RWPE1 (cell line): ENCODE data around the gene ANKRD11.
"Not testable (repeated sequence)": the region's sequence is repeated elsewhere in the genome, so short reads cannot be mapped to it uniquely, and the experiment has no call there.

Experiments
- CTCF ChIA-PET: fragments of 350-600 bp; sonication (Branson Sonifier 250); formaldehyde crosslinking; extraction: SDS; loops from one replicate; lab custom pipeline; 2021; lab: Yijun Ruan, JAX
- POLR2A ChIA-PET: fragments of 400-600 bp; formaldehyde crosslinking; extraction: SDS; loops from one replicate; lab custom pipeline; 2020; ENCODE audit warnings: antibody characterized with exemption; ENCODE audit not compliant: low non-redundant PET; lab: Yijun Ruan, JAX
- DNase-seq: peaks from one replicate; pipeline ENCODE4 v3.0.0; 2012; ENCODE audit warnings: low spot score
- H3K27ac ChIP-seq: fragments of 450-650 bp; 2 replicates; pipeline ENCODE4 v1.5.1; 2017
- CTCF ChIP-seq: fragments of 450-650 bp; conservative IDR thresholded peaks from 2 replicates; pipeline ENCODE4 v1.5.1; 2017; ENCODE audit warnings: low read depth, mild to moderate bottlenecking

Gene ANKRD11

GRCh38 chr16:89423681-89424260 lies 66.6 kb downstream of the ANKRD11 start:
- CTCF ChIA-PET, result no interaction called here
- peak overlapping the region; percentile 23; the same call in 1 of the 2 replicates for H3K27ac ChIP-seq
- no peak for TF ChIP-seq CTCF
- POLR2A ChIA-PET, result no interaction called here
- no peak for DNase-seq

GRCh38 chr16:89422905-89423630 lies 67.3 kb downstream of the ANKRD11 start:
- no peak for TF ChIP-seq CTCF
- POLR2A ChIA-PET, result no interaction called here
- no peak for DNase-seq
- peak overlapping the region; percentile 61 for H3K27ac ChIP-seq
- CTCF ChIA-PET, result no interaction called here

- TF ChIP-seq CTCF, result no peak
- ChIA-PET CTCF (no interaction called here), POLR2A (no interaction called here)
- DNase-seq, result no peak
- peak overlapping the region; percentile 61 for H3K27ac ChIP-seq
Observed at GRCh38 chr16:89422527-89422904, 67.8 kb downstream of the ANKRD11 start.

- CTCF ChIA-PET, H3K27ac ChIP-seq, DNase-seq, POLR2A ChIA-PET: not testable (repeated sequence)
Observed at GRCh38 chr16:89421300-89421699, 69.1 kb downstream of the ANKRD11 start.

- H3K27ac ChIP-seq, result peak overlapping the region; percentile 30; the same call in 1 of the 2 replicates
- ChIA-PET CTCF (no interaction called here), POLR2A (no interaction called here)
- DNase-seq, result no peak
- no peak for TF ChIP-seq CTCF
Observed at GRCh38 chr16:89420204-89420603, 70.2 kb downstream of the ANKRD11 start.

- no peak for TF ChIP-seq CTCF
- no peak for DNase-seq
- no peak overlapping the region for H3K27ac ChIP-seq
- CTCF ChIA-PET, result interaction anchor here (0.7 kb wide), 1 partner anchor 10 kb away, joined by 4 read pairs; no protein-coding TSS in a partner anchor
- POLR2A ChIA-PET, result no interaction called here
Observed at GRCh38 chr16:89418352-89418751, 72.0 kb downstream of the ANKRD11 start.

- H3K27ac ChIP-seq, result peak overlapping the region; percentile 57
- ChIA-PET CTCF (no interaction called here), POLR2A (no interaction called here)
- DNase-seq, result no peak
- TF ChIP-seq CTCF, result no peak
Observed at GRCh38 chr16:89417352-89417751, 73.0 kb downstream of the ANKRD11 start.
